Stimulated activated CD8-positive, alpha-beta memory T cell treated with anti-CD3 and anti-CD28 coated beads, Interleukin-2, amount 100 ng/mL, for 1 hour (primary cell): ENCODE data around the gene TRAF5.
"Not testable (repeated sequence)": the region's sequence is repeated elsewhere in the genome, so short reads cannot be mapped to it uniquely, and the experiment has no call there.

Source experiments
- DNase-seq, 2 donors: peaks; one replicate each; pipeline ENCODE4 v3.0.0-alpha.2; 2020; ENCODE audit warnings: low read depth in 2 of 2

Gene TRAF5

GRCh38 chr1:211377539-211378450, 51.2 kb downstream of the TRAF5 start:
- DNase-seq: no peak

GRCh38 chr1:211378844-211379243, 52.2 kb downstream of the TRAF5 start:
- DNase-seq: no peak

- no peak for DNase-seq
These were observed 52.8 kb downstream of the TRAF5 start for GRCh38 chr1:211379446-211379845.

GRCh38 chr1:211381481-211382181, 55.0 kb downstream of the TRAF5 start:
- DNase-seq: no peak

GRCh38 chr1:211382182-211382713, 55.6 kb downstream of the TRAF5 start:
- no peak for DNase-seq

- DNase-seq: peak; percentile 67 to 71
These were observed 56.3 kb downstream of the TRAF5 start for GRCh38 chr1:211382714-211383480.

GRCh38 chr1:211384524-211384923, 57.9 kb downstream of the TRAF5 start:
- DNase-seq: no peak

- no peak for DNase-seq
These were observed 60.3 kb downstream of the TRAF5 start for GRCh38 chr1:211386921-211387320.

- DNase-seq: not testable (repeated sequence)
These were observed 64.2 kb downstream of the TRAF5 start for GRCh38 chr1:211390829-211391228.

GRCh38 chr1:211393203-211393602, 66.6 kb downstream of the TRAF5 start:
- DNase-seq: no peak

GRCh38 chr1:211398266-211398930, 71.8 kb downstream of the TRAF5 start:
- not testable (repeated sequence) for DNase-seq

GRCh38 chr1:211399851-211400393, 73.3 kb downstream of the TRAF5 start:
- DNase-seq: not testable (repeated sequence)

- DNase-seq: not testable (repeated sequence)
These were observed 75.1 kb downstream of the TRAF5 start for GRCh38 chr1:211401751-211402150.

- DNase-seq: not testable (repeated sequence)
These were observed 79.5 kb downstream of the TRAF5 start for GRCh38 chr1:211406086-211406485.

GRCh38 chr1:211407749-211408148, 81.1 kb downstream of the TRAF5 start:
- DNase-seq: not testable (repeated sequence)

GRCh38 chr1:211411639-211412038, 85.0 kb downstream of the TRAF5 start:
- DNase-seq: no peak

GRCh38 chr1:211415700-211416099, 89.1 kb downstream of the TRAF5 start:
- DNase-seq: no peak

GRCh38 chr1:211416246-211416627, 89.6 kb downstream of the TRAF5 start:
- peak in 1 of 2 donors; percentile 1 for DNase-seq

GRCh38 chr1:211416628-211417323, 90.1 kb downstream of the TRAF5 start:
- DNase-seq: peak; percentile 3 to 23

- no peak for DNase-seq
These were observed 93.8 kb downstream of the TRAF5 start for GRCh38 chr1:211420389-211420788.
